NCI-H510A (cell line): ENCODE measurements around the gene ALDH16A1.

Source experiments
- DNase-seq: peaks from one replicate; lab custom pipeline; 2025; lab: John Stamatoyannopoulos, UW

Gene ALDH16A1

GRCh38 chr19:49488863-49489537, 36.0 kb downstream of the ALDH16A1 start:
- no peak for DNase-seq

- DNase-seq = no peak
Measured at GRCh38 chr19:49489601-49490167, 36.7 kb downstream of the ALDH16A1 start.

GRCh38 chr19:49490287-49491029, 37.4 kb downstream of the ALDH16A1 start:
- DNase-seq = no peak

DNA sequence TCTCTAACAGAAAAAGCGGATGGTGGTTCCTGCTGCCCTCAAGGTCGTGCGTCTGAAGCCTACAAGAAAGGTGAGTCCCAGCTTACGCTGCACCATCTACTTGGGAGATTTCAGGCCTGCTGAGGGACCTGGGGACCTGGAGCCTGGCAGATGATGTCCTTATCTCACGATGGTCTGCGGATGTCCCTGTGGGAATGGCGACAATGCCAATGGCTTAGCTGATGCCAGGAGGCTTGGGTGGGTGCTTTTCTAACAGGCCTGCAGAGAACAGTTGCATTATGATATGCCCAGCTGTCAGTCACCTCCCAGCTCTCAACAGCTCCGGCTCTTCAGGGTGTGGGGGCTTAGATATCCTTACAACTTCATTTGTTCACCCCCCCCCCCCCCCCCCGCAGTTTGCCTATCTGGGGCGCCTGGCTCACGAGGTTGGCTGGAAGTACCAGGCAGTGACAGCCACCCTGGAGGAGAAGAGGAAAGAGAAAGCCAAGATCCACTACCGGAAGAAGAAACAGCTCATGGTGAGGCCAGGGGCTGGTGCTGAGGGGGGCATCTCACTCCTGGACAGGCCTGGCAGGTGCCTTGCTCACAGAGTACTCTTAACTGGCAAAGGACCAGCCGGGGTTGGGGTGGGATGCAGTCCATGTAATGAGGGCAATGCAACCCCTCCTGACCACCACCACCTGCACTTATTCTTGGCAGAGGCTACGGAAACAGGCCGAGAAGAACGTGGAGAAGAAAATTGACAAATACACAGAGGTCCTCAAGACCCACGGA, 38.2 kb downstream of the ALDH16A1 start:
- DNase-seq = no peak

DNA sequence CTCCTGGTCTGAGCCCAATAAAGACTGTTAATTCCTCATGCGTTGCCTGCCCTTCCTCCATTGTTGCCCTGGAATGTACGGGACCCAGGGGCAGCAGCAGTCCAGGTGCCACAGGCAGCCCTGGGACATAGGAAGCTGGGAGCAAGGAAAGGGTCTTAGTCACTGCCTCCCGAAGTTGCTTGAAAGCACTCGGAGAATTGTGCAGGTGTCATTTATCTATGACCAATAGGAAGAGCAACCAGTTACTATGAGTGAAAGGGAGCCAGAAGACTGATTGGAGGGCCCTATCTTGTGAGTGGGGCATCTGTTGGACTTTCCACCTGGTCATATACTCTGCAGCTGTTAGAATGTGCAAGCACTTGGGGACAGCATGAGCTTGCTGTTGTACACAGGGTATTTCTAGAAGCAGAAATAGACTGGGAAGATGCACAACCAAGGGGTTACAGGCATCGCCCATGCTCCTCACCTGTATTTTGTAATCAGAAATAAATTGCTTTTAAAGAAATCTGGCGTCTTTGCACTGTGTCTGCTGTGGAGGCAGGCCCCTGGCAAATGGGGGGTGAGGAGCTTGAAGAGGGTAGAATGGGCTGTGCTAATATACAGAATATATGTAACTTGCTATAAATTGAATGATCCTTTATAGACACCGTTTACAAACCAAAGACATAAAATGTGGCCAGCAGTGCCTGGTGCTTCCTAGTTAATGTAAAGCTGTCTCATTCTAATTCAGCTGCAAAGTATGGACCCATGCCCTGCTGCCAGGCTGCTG, 39.0 kb downstream of the ALDH16A1 start:
- no peak for DNase-seq

DNA sequence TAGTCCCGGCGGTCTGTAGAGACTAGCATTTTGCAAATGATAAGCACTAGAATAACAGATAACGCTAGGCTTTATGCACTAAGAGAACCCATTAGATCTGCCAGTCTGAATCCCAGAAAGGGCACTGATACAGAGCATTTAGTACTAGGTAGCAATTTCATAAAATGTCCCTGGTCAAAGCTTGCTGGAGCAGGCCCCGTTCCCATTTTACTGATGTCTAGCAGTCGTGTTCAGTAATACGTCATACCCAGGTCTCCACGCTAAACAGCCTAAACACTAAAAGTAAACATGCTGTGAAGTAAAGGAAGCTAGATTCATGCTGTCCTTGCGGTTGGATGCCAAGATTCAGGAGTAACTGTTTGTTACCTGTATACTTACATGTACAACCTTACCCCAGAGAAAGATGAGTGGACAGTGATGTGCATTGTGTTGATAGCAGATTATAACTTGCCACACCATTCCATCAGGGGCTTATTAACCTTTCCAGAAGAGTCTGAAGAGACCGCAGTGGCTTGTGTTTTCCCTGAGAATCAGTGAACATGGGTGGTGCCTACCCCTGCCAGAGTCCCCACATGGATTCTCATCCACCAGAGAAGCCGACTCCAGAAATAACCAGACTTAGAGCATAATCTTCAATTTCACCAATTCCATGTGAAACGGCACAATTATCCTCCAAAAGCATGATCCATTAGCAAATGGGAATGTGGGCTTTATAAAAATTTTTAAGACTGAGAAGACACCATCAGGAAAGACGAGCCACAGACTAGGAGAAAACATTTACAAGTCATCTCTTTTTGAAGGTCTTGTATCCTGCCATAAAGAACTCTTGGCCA, 39.8 kb downstream of the ALDH16A1 start:
- no peak for DNase-seq

DNA sequence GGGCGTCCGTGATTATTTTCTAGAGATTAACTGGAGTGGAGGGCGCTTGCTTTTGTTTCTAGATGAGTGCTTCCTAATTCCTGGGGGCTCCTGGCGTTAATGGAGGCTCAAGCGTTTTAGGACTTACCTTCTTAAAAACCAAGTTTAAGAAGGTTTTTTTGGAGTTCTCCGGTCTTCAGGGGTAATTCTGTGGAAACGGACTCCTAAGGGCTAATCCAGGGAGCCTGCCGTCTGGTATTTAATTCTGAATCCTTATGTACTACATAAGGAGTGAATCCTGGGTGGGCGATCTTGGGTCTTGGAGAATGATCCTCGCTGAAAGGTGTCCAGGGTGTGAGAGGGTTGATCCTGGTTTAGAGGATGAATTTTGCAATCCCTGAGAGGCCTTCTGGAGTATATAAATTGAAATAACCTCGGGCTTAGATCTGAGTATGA, 43.6 kb downstream of the ALDH16A1 start:
- no peak for DNase-seq

DNA sequence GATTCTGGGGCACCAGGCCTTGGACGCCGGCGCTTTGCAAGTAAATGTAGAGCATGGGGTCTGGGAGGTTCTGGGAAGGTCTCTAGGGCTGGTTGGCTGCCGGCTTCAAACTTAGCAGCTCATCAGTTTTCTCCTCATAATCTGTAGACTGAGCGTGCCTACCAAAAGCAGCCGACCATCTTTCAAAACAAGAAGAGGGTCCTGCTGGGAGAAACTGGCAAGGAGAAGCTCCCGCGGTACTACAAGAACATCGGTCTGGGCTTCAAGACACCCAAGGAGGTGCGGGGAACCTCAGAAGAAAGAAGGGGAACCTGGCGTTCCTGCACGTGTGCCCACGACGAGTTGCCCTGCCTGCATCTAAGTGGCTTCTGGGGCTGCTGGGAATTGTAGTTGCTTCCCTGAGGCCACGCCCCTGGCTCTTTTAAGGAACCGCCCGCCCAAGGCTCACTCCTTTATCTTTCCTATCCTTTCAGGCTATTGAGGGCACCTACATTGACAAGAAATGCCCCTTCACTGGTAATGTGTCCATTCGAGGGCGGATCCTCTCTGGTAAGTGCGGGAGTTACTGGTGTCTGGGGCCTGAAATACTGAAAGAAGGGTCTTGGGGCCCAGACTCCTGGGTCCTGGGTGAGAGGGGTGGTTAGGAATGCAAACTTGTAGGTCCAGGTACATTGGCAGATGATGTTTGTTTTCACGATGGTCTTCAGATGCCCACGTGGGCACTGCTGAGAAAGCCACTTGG, 44.2 kb downstream of the ALDH16A1 start:
- DNase-seq = peak; percentile 56

DNA sequence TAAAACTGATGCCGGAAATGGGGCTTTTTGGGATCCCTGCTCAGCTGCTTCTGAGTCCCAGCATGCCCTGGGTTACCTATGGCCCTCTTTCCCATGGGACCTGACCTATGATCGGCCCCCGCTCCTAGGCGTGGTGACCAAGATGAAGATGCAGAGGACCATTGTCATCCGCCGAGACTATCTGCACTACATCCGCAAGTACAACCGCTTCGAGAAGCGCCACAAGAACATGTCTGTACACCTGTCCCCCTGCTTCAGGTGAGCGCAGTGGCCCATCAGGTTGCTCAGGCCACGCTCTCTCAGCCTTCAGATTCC, 44.7 kb downstream of the ALDH16A1 start:
- no peak for DNase-seq

GRCh38 chr19:49498475-49498874, 45.5 kb downstream of the ALDH16A1 start:
- no peak for DNase-seq

GRCh38 chr19:49499030-49499670, 46.1 kb downstream of the ALDH16A1 start:
- no peak for DNase-seq

GRCh38 chr19:49502866-49503581, 50.0 kb downstream of the ALDH16A1 start:
- DNase-seq = peak; percentile 75

GRCh38 chr19:49503582-49503962, 50.5 kb downstream of the ALDH16A1 start:
- DNase-seq = no peak

DNA sequence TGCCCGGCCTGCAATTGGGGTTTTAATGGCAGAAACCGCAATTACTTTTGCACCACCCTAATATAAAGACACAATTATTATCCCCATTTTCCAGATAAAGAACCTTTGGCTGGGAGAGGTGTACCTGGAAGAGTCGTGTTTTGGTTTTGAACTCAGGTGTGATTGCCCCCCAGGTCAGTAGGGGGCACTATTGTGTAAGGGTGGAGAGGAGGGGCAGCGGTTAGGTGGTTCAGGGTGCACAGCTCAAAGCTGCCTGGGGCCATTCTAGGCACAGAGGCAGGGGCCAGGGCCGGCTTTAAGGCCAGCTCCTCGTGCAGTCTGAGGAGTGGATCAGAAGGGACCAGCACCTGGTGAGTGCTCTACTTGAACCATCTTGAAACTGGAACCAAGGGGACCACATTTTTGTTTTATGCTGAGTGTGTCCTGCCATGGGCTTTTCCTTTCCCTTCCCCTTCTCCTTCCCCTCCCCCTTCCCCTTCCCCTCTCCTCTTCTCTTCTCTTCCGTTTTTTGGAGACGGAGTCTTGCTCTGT, 53.6 kb downstream of the ALDH16A1 start:
- no peak for DNase-seq

DNA sequence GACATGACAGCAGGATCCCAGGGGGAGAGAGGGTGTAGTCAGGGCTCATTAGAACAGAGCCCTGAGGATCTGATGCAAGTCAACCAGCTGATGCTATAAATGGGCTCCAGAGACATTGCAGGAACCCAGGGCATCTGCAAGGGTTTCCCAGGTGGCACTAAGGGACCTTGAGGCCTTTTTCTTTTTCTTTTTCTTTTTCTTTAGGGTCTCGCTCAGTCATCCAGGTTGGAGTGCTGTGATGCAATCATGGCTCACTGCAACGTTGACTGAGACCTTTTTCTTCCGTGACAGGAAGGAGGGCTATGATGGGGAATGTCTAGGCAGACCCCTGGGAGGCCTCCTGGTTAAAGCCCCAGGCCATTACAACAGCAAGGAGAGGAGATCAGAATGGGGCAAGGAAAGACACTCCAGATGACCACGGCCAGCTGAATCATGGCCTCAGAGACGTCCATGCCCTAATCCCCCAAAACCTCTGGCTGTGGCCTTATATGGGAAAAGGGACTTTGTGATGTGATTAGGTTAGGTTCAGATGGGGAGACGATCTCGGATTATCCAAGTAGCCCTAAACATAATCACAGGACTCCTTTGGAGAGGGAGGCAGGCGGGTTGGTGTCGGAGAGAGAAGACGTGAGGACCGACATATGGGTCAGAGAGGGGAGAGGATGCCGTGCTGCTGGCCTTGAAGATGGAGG, 54.9 kb downstream of the ALDH16A1 start:
- no peak for DNase-seq

DNA sequence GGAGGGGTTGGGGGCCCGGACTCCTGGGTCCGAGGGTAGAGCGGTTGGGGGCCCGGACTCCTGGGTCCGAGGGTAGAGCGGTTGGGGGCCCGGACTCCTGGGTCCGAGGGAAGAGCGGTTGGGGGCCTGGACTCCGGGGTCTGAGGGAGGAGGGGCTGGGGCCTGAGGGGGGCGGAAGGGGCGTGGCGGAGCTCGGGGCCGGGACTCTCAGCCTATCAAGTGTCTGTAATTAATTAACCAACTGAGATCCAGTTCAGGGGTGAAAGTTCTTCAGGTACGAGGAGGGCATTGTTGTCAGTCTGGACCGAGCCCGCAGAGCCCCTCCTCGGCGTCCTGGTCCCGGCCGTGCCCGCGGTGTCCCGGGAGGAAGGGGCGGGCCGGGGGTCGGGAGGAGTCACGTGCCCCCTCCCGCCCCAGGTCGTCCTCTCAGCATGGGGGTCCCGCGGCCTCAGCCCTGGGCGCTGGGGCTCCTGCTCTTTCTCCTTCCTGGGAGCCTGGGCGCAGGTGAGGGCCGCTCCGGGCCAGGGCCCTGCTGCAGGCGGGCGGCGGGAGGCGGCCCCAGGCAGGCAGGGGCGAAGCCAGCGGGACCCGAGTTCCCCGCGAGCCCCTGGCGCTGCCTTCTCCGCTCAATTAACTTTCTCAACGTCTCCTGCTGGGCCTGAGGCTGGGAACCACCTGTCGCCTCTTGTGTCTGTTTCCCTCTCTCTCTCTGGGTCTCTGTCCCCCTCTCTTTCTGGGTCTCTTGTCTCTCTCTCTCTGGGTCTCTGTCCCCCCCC, 60.1 kb downstream of the ALDH16A1 start:
- peak; percentile 58 for DNase-seq

DNA sequence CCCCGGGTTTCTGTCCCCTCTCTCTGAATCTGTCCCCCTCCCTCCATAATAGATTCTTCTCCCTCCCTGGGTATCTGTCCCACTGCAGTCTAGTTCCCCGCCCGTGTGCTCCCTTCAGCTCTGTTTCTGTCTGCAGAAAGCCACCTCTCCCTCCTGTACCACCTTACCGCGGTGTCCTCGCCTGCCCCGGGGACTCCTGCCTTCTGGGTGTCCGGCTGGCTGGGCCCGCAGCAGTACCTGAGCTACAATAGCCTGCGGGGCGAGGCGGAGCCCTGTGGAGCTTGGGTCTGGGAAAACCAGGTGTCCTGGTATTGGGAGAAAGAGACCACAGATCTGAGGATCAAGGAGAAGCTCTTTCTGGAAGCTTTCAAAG, 60.7 kb downstream of the ALDH16A1 start:
- no peak for DNase-seq

- DNase-seq = no peak
Measured at GRCh38 chr19:49514151-49514550, 61.1 kb downstream of the ALDH16A1 start.
